Tibial nerve (tissue), 4 donors: ENCODE results near the gene PRKAG3. TPM values are rescaled to one million over a fixed set of nuclear protein-coding genes. Genes with fewer than 3 reads are reported as not detected.

ENCODE experiments used
- DNase-seq, 2 donors: peaks; one replicate each; pipeline ENCODE4 v3.0.0-alpha.2; 2019; ENCODE audit warnings: low spot score in 2 of 2
- H3K27ac ChIP-seq, 4 donors: fragments of 200-600 bp; sonication (generic) in 3 of 4; one replicate each; pipeline ENCODE4 v1.5.1; 2017 to 2019; ENCODE audit warnings: mild to moderate bottlenecking in 1 of 4
- H3K27me3 ChIP-seq, 2 donors: fragments of 200-600 bp; sonication (generic) in 1 of 2; one replicate each; pipeline versions ENCODE4 v1.5.1 to v1.6.0; 2017 to 2019
- H3K36me3 ChIP-seq, 3 donors: fragments of 200-600 bp; sonication (generic); one replicate each; pipeline ENCODE4 v1.5.1; 2018 to 2019
- H3K4me1 ChIP-seq, 4 donors: fragments of 200-600 bp; sonication (generic) in 3 of 4; one replicate each; pipeline ENCODE4 v1.5.1; 2017 to 2019
- H3K4me3 ChIP-seq, 4 donors: fragments of 200-600 bp; sonication (generic) in 3 of 4; one replicate each; pipeline ENCODE4 v1.5.1; 2017 to 2019; ENCODE audit warnings: mild to moderate bottlenecking in 1 of 4, moderate library complexity in 1 of 4
- H3K9me3 ChIP-seq, 4 donors: fragments of 200-600 bp; sonication (generic) in 3 of 4; one replicate each; pipeline ENCODE4 v1.5.1; 2017 to 2019
- CTCF ChIP-seq, 5 experiments: fragments of 200-600 bp in 3 of 5; fragments of 450-650 bp in 2 of 5; sonication (generic) in 3 of 5; IDR thresholded peaks; one replicate each; pipeline ENCODE4 v1.5.1; 2016 to 2019; ENCODE audit warnings: antibody characterized with exemption in 5 of 5, mild to moderate bottlenecking in 3 of 5, moderate library complexity in 2 of 5
- EP300 ChIP-seq, 2 donors: sonication (generic); formaldehyde crosslinking; IDR thresholded peaks; one replicate each; pipeline ENCODE4 v1.6.1; 2017; ENCODE audit warnings: antibody characterized with exemption in 2 of 2, mild to moderate bottlenecking in 1 of 2
- POLR2A ChIP-seq, 2 donors: fragments of 450-650 bp; IDR thresholded peaks; one replicate each; pipeline ENCODE4 v1.6.1; 2017; ENCODE audit warnings: antibody characterized with exemption in 2 of 2, mild to moderate bottlenecking in 2 of 2, moderate library complexity in 2 of 2
- WGBS, 2 donors: methylation state at CpG; one replicate each; pipeline ENCODE4 v1.1.5; 2018; 5-methylcytosine and 5-hydroxymethylcytosine counted together
- total RNA-seq, 4 donors: library from RNA; depleted of rRNA; stranded (reverse); fragments of >200 nt; gene quantifications; one replicate each; pipeline ENCODE4 v1.1.0, GENCODE V29; 2016

PRKAG3 gene
- total RNA-seq, 4 donors from 2014 or later: not detected

GRCh38 chr2:218821605-218822211 lies 9.9 kb downstream of the PRKAG3 start:
- Histone ChIP-seq H3K36me3 (peaks cover 0 to 49% (median 0%) of the 10 kb centered on the region in 3 donors), H3K4me1 (no peaks in the 10 kb centered on the region), H3K9me3 (no peaks in the 10 kb centered on the region), H3K27ac (no peak overlapping the region), H3K4me3 (no peak overlapping the region), H3K27me3 (no peaks in the 10 kb centered on the region)
- DNase-seq: no peak
- WGBS, 2 donors: 69 to 75% methylated on average over 9 of the region's 9 CpGs
- no peak for TF ChIP-seq POLR2A (IDR thresholded peaks at IDR 0.05)
- TF ChIP-seq EP300 (IDR thresholded peaks at IDR 0.05): no peak
- no peak for TF ChIP-seq CTCF (IDR thresholded peaks at IDR 0.05)

GRCh38 chr2:218820746-218821369 lies 10.7 kb downstream of the PRKAG3 start:
- no peak for DNase-seq
- no peak overlapping the region for H3K4me3 ChIP-seq
- TF ChIP-seq EP300 (IDR thresholded peaks at IDR 0.05) (no peak), POLR2A (IDR thresholded peaks at IDR 0.05) (no peak), CTCF (IDR thresholded peaks at IDR 0.05) (no peak)
- peaks cover 0 to 58% (median 0%) of the 10 kb centered on the region in 3 donors for H3K36me3 ChIP-seq
- no peaks in the 10 kb centered on the region for H3K27me3 ChIP-seq
- no peak overlapping the region for H3K27ac ChIP-seq
- no peaks in the 10 kb centered on the region for H3K9me3 ChIP-seq
- WGBS, 2 donors: 88 to 92% methylated on average over 10 to 15 of the region's 15 CpGs
- H3K4me1 ChIP-seq: no peaks in the 10 kb centered on the region

GRCh38 chr2:218819093-218819492 lies 12.5 kb downstream of the PRKAG3 start:
- Histone ChIP-seq H3K9me3 (no peaks in the 10 kb centered on the region), H3K27me3 (no peaks in the 10 kb centered on the region), H3K4me1 (no peaks in the 10 kb centered on the region), H3K4me3 (no peak overlapping the region), H3K27ac (no peak overlapping the region), H3K36me3 (peaks cover 0 to 75% (median 3%) of the 10 kb centered on the region in 3 donors)
- TF ChIP-seq CTCF (IDR thresholded peaks at IDR 0.05) (no peak), POLR2A (IDR thresholded peaks at IDR 0.05) (no peak), EP300 (IDR thresholded peaks at IDR 0.05) (no peak)
- 87 to 89% methylated on average over 7 of the region's 7 CpGs for WGBS, 2 donors
- DNase-seq: no peak

GRCh38 chr2:218816561-218817011 lies 15.0 kb downstream of the PRKAG3 start:
- WGBS, 2 donors: 66 to 88% methylated on average over 2 of the region's 2 CpGs
- H3K4me3 ChIP-seq: no peak overlapping the region
- DNase-seq: no peak
- no peaks in the 10 kb centered on the region for H3K27me3 ChIP-seq
- TF ChIP-seq POLR2A (IDR thresholded peaks at IDR 0.05) (no peak), CTCF (IDR thresholded peaks at IDR 0.05) (no peak), EP300 (IDR thresholded peaks at IDR 0.05) (no peak)
- no peaks in the 10 kb centered on the region for H3K4me1 ChIP-seq
- no peak overlapping the region for H3K27ac ChIP-seq
- H3K36me3 ChIP-seq: peaks cover 0 to 98% (median 16%) of the 10 kb centered on the region in 3 donors
- no peaks in the 10 kb centered on the region for H3K9me3 ChIP-seq

- H3K4me3 ChIP-seq: no peak overlapping the region
- no peaks in the 10 kb centered on the region for H3K9me3 ChIP-seq
- WGBS, 2 donors: 82 to 84% methylated on average over 4 of the region's 4 CpGs
- H3K27ac ChIP-seq: no peak overlapping the region
- no peaks in the 10 kb centered on the region for H3K27me3 ChIP-seq
- peaks cover 0 to 93% (median 16%) of the 10 kb centered on the region in 3 donors for H3K36me3 ChIP-seq
- DNase-seq: no peak
- peaks cover 0 to 6% (median 0%) of the 10 kb centered on the region in 4 donors for H3K4me1 ChIP-seq
- TF ChIP-seq CTCF (IDR thresholded peaks at IDR 0.05) (no peak), POLR2A (IDR thresholded peaks at IDR 0.05) (no peak), EP300 (IDR thresholded peaks at IDR 0.05) (no peak)
Observed at GRCh38 chr2:218815649-218816048, 16.0 kb downstream of the PRKAG3 start.
